Kidney epithelial cell (primary cell): Measurements from ENCODE around the gene MYO5A. TPM values are rescaled to one million over a fixed set of nuclear protein-coding genes. Genes with fewer than 3 reads are reported as not detected.
"Not testable (repeated sequence)": the region's sequence is repeated elsewhere in the genome, so short reads cannot be mapped to it uniquely, and the experiment has no call there.

Source experiments
- DNase-seq: peaks from one replicate; pipeline ENCODE4 v3.0.0-alpha.2; 2010; ENCODE audit warnings: low read depth
- H3K27me3 ChIP-seq: 2 replicates; pipeline ENCODE4 v1.6.0; 2011; ENCODE audit warnings: low read length; ENCODE audit not compliant: control insufficient read depth, insufficient read depth
- H3K36me3 ChIP-seq: 2 replicates; pipeline ENCODE4 v1.5.1; 2011; ENCODE audit warnings: low read length; ENCODE audit not compliant: control insufficient read depth, insufficient read depth
- H3K4me3 ChIP-seq: 2 replicates; pipeline ENCODE4 v1.5.1; 2011; ENCODE audit warnings: low read depth, mild to moderate bottlenecking, control low read depth, low read length
- total RNA-seq: library from RNA; depleted of rRNA; stranded (reverse); fragments of >200 nt; gene quantifications from 2 replicates; pipeline ENCODE4 v1.2.3, GENCODE V29; 2015
- TF ChIP-seq, protein P1 (sequence below): IDR thresholded peaks from 2 replicates; pipeline ENCODE4 v1.5.1; 2011; ENCODE audit warnings: mild to moderate bottlenecking, moderate library complexity, low read length, control low read depth, inconsistent platforms; ENCODE audit not compliant: insufficient read depth, poor library complexity, severe bottlenecking

Gene MYO5A
- total RNA-seq, 1 donor from 2014 or later: 31.4 TPM

DNA sequence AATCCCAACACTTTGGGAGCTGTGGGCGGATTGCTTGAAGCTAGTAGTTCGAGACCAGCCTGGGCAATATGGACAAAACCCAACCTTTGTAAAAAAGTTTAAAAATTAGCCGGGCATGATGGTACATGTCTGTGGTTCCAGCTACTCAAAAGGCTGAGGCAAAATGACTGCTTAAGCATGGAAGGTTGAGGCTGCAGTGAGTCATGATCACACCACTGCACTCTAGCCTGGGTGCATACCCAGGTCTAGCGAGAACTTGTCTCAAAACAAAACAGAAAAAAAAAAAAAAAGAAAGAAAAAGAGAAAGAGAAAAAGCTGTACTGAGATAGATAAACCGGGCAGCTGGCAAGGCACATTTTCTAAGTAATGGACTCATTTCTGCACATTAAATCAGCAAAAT is 29.5 kb upstream of the MYO5A start:
- TF ChIP-seq, protein P1, sequence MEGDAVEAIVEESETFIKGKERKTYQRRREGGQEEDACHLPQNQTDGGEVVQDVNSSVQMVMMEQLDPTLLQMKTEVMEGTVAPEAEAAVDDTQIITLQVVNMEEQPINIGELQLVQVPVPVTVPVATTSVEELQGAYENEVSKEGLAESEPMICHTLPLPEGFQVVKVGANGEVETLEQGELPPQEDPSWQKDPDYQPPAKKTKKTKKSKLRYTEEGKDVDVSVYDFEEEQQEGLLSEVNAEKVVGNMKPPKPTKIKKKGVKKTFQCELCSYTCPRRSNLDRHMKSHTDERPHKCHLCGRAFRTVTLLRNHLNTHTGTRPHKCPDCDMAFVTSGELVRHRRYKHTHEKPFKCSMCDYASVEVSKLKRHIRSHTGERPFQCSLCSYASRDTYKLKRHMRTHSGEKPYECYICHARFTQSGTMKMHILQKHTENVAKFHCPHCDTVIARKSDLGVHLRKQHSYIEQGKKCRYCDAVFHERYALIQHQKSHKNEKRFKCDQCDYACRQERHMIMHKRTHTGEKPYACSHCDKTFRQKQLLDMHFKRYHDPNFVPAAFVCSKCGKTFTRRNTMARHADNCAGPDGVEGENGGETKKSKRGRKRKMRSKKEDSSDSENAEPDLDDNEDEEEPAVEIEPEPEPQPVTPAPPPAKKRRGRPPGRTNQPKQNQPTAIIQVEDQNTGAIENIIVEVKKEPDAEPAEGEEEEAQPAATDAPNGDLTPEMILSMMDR: no peak
- no peak overlapping the region for H3K4me3 ChIP-seq
- DNase-seq: peak; percentile 83
- no peaks in the 10 kb centered on the region for H3K27me3 ChIP-seq
- H3K36me3 ChIP-seq: no peaks in the 10 kb centered on the region

DNA sequence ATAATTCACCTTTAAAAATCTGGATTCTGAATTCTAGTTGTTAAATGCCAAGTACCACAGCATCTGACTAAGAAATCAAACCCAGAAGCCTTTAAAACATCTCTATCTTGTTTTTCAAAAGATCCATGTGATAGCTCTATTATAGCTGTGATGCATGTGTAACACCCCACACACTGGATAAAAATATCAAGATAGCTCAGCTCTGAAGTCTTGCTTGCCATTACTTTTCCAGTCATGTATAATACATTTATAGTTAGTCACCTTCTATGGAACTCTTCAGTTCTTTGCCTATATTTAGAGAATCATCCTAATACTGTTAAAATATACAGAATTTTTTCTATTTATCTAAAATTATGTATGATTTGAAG is 28.6 kb upstream of the MYO5A start:
- TF ChIP-seq, protein P1: no peak
- Histone ChIP-seq H3K36me3 (no peaks in the 10 kb centered on the region), H3K27me3 (no peaks in the 10 kb centered on the region), H3K4me3 (no peak overlapping the region)
- DNase-seq: no peak

DNA sequence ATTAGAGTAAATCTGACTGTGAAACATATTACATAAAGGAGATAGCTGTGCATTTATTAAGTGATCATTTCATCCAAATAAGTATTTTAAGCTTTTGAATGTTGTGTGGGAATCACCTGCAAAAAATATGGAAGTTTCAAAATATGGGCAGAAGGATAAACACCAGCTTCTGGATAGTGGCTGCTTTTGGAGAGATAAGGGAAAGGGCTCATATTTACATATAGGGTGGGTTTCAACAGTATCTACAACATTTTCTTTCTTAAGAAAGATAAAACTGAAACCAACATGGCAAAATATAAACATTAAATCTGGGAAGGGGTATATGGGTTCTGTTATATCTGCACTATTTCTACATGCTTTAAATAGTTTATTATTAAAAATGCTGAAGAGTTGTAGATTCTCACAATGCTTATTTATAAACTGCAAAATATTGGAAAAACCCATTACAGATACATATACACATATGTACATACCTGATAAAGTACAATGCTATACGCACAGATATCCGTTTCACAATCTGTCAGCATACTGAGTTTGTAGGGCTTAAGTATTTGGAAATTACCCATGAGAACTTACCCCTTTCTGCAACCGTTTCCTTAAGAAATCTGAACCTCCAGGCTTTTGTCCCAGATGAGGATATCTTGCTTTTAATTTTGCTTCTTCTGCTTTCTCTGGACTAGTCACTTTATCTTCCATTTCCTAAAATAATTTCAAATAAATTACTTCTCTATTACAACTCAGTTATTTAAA is 28.0 kb upstream of the MYO5A start:
- Histone ChIP-seq H3K4me3 (no peak overlapping the region), H3K27me3 (no peaks in the 10 kb centered on the region), H3K36me3 (no peaks in the 10 kb centered on the region)
- TF ChIP-seq, protein P1: no peak
- DNase-seq: no peak

DNA sequence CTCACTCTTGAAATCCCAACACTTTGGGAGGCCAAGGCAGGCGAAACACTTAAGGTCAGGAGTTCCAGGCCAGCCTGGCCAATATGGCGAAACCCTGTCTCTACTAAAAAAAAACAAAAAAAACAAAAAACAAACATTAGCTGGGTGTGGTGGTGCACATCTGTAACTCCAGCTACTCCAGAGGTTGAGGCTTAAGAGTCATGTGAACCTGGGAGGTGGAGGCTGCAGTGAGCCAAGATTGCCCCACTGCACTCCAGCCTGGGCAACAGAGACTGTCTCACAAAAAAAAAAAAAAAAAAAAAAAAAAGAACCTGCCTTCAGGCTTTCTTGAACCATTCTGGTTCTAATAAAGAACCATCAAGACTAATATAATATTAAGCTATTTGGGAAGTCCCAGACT is 23.6 kb upstream of the MYO5A start:
- TF ChIP-seq, protein P1: no peak
- H3K4me3 ChIP-seq: no peak overlapping the region
- no peaks in the 10 kb centered on the region for H3K27me3 ChIP-seq
- H3K36me3 ChIP-seq: no peaks in the 10 kb centered on the region
- DNase-seq: no peak

DNA sequence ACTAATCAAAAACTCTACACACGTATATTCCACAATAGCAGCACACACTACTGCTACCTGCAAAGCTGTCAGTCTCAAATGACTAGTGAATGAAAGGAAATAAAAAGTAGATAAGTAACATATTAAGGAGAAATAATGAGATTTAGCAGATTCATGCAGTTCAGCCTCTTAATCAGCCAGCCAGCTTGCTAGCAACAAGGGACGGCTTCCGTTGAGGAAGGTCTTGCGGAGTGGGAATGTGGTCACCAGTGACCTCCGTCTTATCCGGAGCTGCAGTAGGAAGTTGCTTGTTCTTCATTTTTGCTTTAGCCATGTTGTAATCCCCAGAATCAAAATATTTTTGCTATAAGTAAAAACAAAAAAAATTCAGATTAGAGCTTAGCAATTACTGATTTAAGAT is 23.1 kb upstream of the MYO5A start:
- DNase-seq: no peak
- H3K27me3 ChIP-seq: no peaks in the 10 kb centered on the region
- no peak overlapping the region for H3K4me3 ChIP-seq
- TF ChIP-seq, protein P1: no peak
- no peaks in the 10 kb centered on the region for H3K36me3 ChIP-seq

DNA sequence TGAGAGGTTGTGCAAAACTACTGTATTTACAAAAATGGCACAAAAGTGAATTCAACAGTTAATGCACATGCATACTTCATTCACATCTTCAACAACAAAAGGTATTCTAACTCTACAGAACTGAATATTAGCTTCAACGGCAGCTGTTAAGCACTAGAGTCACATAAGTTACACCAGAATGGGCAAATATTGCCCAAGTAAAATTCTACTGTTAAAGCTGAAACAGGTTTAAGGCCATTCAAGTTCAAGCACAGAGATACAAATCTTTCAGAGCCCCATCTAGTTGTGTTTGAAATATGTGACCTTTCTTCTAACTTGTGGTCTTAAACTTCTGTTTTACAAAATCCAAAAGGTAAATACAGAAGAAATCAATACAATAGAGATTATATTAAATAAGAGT is 22.5 kb upstream of the MYO5A start:
- not testable (repeated sequence) for DNase-seq, H3K4me3 ChIP-seq, H3K36me3 ChIP-seq, H3K27me3 ChIP-seq
